Activated naive CD4-positive, alpha-beta T cell treated with Interleukin-2 at 50 U/mL for 16 hours (primary cell): Measurements from ENCODE around the gene TBC1D5.
"Not testable (repeated sequence)": the region's sequence is repeated elsewhere in the genome, so short reads cannot be mapped to it uniquely, and the experiment has no call there.

Experiments used
- DNase-seq: peaks from one replicate; pipeline ENCODE4 v3.0.0-alpha.2; 2020

Gene TBC1D5

GRCh38 chr3:17742102-17742879 is at the start of gene TBC1D5:
TBC1D5 (minus strand) TSS chr3:17742631; CDS start chr3:17508570, 234,061 bp downstream.
- peak; percentile 93 for DNase-seq

GRCh38 chr3:17783426-17783825 is 41.0 kb upstream of the TBC1D5 start:
- DNase-seq = no peak

GRCh38 chr3:17782751-17783150 is 40.3 kb upstream of the TBC1D5 start:
- no peak for DNase-seq

- not testable (repeated sequence) for DNase-seq
Observed at GRCh38 chr3:17780369-17780768, 37.9 kb upstream of the TBC1D5 start.

GRCh38 chr3:17779304-17780250 is 37.1 kb upstream of the TBC1D5 start:
- not testable (repeated sequence) for DNase-seq

- not testable (repeated sequence) for DNase-seq
Observed at GRCh38 chr3:17777326-17777725, 34.9 kb upstream of the TBC1D5 start.

- peak; percentile 3 for DNase-seq
Observed at GRCh38 chr3:17775073-17775472, 32.6 kb upstream of the TBC1D5 start.

GRCh38 chr3:17774180-17774910 is 31.9 kb upstream of the TBC1D5 start:
- peak; percentile 37 for DNase-seq

- no peak for DNase-seq
Observed at GRCh38 chr3:17772556-17772955, 30.1 kb upstream of the TBC1D5 start.

- DNase-seq = no peak
Observed at GRCh38 chr3:17771177-17772017, 29.0 kb upstream of the TBC1D5 start.

GRCh38 chr3:17770682-17771081 is 28.3 kb upstream of the TBC1D5 start:
- DNase-seq = no peak

- DNase-seq = no peak
Observed at GRCh38 chr3:17765819-17766472, 23.5 kb upstream of the TBC1D5 start.

GRCh38 chr3:17761563-17761962 is 19.1 kb upstream of the TBC1D5 start:
- DNase-seq = no peak

- DNase-seq = no peak
Observed at GRCh38 chr3:17759901-17760300, 17.5 kb upstream of the TBC1D5 start.

- no peak for DNase-seq
Observed at GRCh38 chr3:17755836-17756235, 13.4 kb upstream of the TBC1D5 start.

- DNase-seq = no peak
Observed at GRCh38 chr3:17753632-17753992, 11.2 kb upstream of the TBC1D5 start.

- no peak for DNase-seq
Observed at GRCh38 chr3:17752876-17753631, 10.6 kb upstream of the TBC1D5 start.

- DNase-seq = no peak
Observed at GRCh38 chr3:17752436-17752835, 10.0 kb upstream of the TBC1D5 start.

- no peak for DNase-seq
Observed at GRCh38 chr3:17749705-17750293, 7.4 kb upstream of the TBC1D5 start.

GRCh38 chr3:17749281-17749680 is 6.8 kb upstream of the TBC1D5 start:
- no peak for DNase-seq

GRCh38 chr3:17747890-17748247 is 5.4 kb upstream of the TBC1D5 start:
- DNase-seq = no peak
